SU-DHL-6 (cell line): Measurements from ENCODE around the gene ARHGEF28.

Experiments used
- CTCF ChIP-seq: fragments of 200-600 bp; sonication (generic); IDR thresholded peaks from one replicate; pipeline ENCODE4 v1.5.1; 2017; ENCODE audit warnings: antibody characterized with exemption, mild to moderate bottlenecking, low read length, moderate library complexity; ENCODE audit not compliant: insufficient read depth, poor library complexity, severe bottlenecking
- EZH2phosphoT487 ChIP-seq: fragments of 200-600 bp; sonication (generic), shearing (Covaris generic); conservative IDR thresholded peaks from 2 replicates; pipeline ENCODE4 v1.6.1; 2018; ENCODE audit warnings: mild to moderate bottlenecking, antibody characterized with exemption, low read length, moderate library complexity, mixed read lengths

- TF ChIP-seq CTCF = no peak
- TF ChIP-seq EZH2phosphoT487 = no peak
These were observed 314.0 kb downstream of the ARHGEF28 start for GRCh38 chr5:73940026-73940425.
